Chondrocyte (in vitro differentiated cells): Measurements from ENCODE around the gene WWOX. TPM values are rescaled to one million over a fixed set of nuclear protein-coding genes. Genes with fewer than 3 reads are reported as not detected.

Experiments
- DNase-seq: peaks from one replicate; pipeline ENCODE4 v3.0.0; 2021; ENCODE audit warnings: mixed read lengths, low spot score
- H3K27ac Mint-ChIP-seq: one replicate; pipeline ENCODE4 v1.8.0; 2021; ENCODE audit warnings: mild to moderate bottlenecking, moderate library complexity, mixed read lengths; ENCODE audit not compliant: unreplicated experiment
- H3K27me3 Mint-ChIP-seq: 2 replicates; pipeline ENCODE4 v1.8.0; 2021; ENCODE audit warnings: low read depth, mixed read lengths
- H3K36me3 Mint-ChIP-seq: 2 replicates; pipeline ENCODE4 v1.8.0; 2021; ENCODE audit warnings: low read depth, mixed read lengths
- H3K4me1 Mint-ChIP-seq: 2 replicates; pipeline ENCODE4 v1.8.0; 2021; ENCODE audit warnings: low read depth, mild to moderate bottlenecking, mixed read lengths
- H3K4me3 Mint-ChIP-seq: one replicate; pipeline ENCODE4 v1.8.0; 2021; ENCODE audit warnings: mild to moderate bottlenecking, moderate library complexity, mixed read lengths; ENCODE audit not compliant: unreplicated experiment
- H3K9me3 Mint-ChIP-seq: 2 replicates; pipeline ENCODE4 v1.8.0; 2021; ENCODE audit warnings: low read depth, mixed read lengths
- CTCF ChIP-seq: fragments of 200-600 bp; sonication (generic); IDR thresholded peaks from 2 replicates; pipeline ENCODE4 v1.5.0; 2021; ENCODE audit warnings: antibody characterized with exemption, mild to moderate bottlenecking, moderate library complexity
- total RNA-seq: library from RNA; stranded (reverse); gene quantifications from 3 replicates; pipeline ENCODE4 v1.2.1, GENCODE V29; 2021

The WWOX gene
- total RNA-seq, 1 donor from 2014 or later = 12.1 TPM

- no peak overlapping the region for H3K4me3 Mint-ChIP-seq
- H3K36me3 Mint-ChIP-seq = no peaks in the 10 kb centered on the region
- no peak overlapping the region for H3K27ac Mint-ChIP-seq
- H3K4me1 Mint-ChIP-seq = peaks cover 7% of the 10 kb centered on the region
- no peak for TF ChIP-seq CTCF
- no peak for DNase-seq
- H3K27me3 Mint-ChIP-seq = no peaks in the 10 kb centered on the region
- H3K9me3 Mint-ChIP-seq = no peaks in the 10 kb centered on the region
Observed at GRCh38 chr16:78483124-78483992, 383.9 kb downstream of the WWOX start.

GRCh38 chr16:78484509-78485058 lies 385.1 kb downstream of the WWOX start:
- Mint-ChIP-seq H3K27me3 (no peaks in the 10 kb centered on the region), H3K4me1 (peaks cover 7% of the 10 kb centered on the region), H3K36me3 (no peaks in the 10 kb centered on the region), H3K27ac (no peak overlapping the region), H3K9me3 (no peaks in the 10 kb centered on the region), H3K4me3 (no peak overlapping the region)
- DNase-seq = no peak
- no peak for TF ChIP-seq CTCF

GRCh38 chr16:78485188-78485916 lies 385.9 kb downstream of the WWOX start:
- no peak for DNase-seq
- Mint-ChIP-seq H3K9me3 (no peaks in the 10 kb centered on the region), H3K4me3 (no peak overlapping the region), H3K27me3 (no peaks in the 10 kb centered on the region), H3K27ac (no peak overlapping the region), H3K36me3 (no peaks in the 10 kb centered on the region), H3K4me1 (peaks cover 7% of the 10 kb centered on the region)
- TF ChIP-seq CTCF = no peak

- Mint-ChIP-seq H3K9me3 (no peaks in the 10 kb centered on the region), H3K27me3 (no peaks in the 10 kb centered on the region), H3K27ac (no peak overlapping the region), H3K36me3 (no peaks in the 10 kb centered on the region), H3K4me3 (no peak overlapping the region), H3K4me1 (peaks cover 7% of the 10 kb centered on the region)
- TF ChIP-seq CTCF = no peak
- DNase-seq = no peak
Observed at GRCh38 chr16:78485917-78486257, 386.4 kb downstream of the WWOX start.

DNA sequence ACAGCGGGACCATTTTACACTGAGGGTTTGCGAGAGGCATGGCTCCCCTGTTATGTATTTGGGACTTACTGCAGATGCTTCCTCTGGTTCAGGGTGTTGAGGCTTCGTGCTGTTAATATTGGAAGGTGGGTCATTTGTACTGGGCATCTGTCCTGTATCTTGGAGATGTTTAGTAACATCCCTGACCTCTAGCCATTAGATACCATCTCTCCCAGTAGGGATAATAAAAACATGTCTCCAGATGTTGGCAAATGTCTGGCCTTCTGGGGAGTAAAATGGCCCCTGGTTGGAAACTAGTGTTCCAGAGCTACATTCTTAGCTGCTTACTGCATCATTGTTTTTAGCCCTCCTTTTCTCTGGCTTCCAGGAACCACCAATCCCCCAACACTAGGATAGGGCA lies 388.0 kb downstream of the WWOX start:
- Mint-ChIP-seq H3K9me3 (no peaks in the 10 kb centered on the region), H3K4me1 (no peaks in the 10 kb centered on the region), H3K27me3 (no peaks in the 10 kb centered on the region), H3K4me3 (no peak overlapping the region), H3K36me3 (no peaks in the 10 kb centered on the region), H3K27ac (no peak overlapping the region)
- TF ChIP-seq CTCF = no peak
- no peak for DNase-seq
